COR-L47 (cell line): ENCODE results near the gene C9orf43.

ENCODE experiments used
- DNase-seq: peaks from one replicate; lab custom pipeline; 2025; lab: John Stamatoyannopoulos, UW

Gene C9orf43

GRCh38 chr9:113468716-113469448 is 58.3 kb downstream of the C9orf43 start:
- DNase-seq = no peak

- DNase-seq = no peak
Observed at GRCh38 chr9:113471143-113471542, 60.6 kb downstream of the C9orf43 start.

- DNase-seq = no peak
Observed at GRCh38 chr9:113471566-113471965, 61.0 kb downstream of the C9orf43 start.

- DNase-seq = no peak
Observed at GRCh38 chr9:113472199-113472598, 61.7 kb downstream of the C9orf43 start.

GRCh38 chr9:113474360-113475028 is 63.9 kb downstream of the C9orf43 start:
- DNase-seq = no peak

GRCh38 chr9:113475031-113475430 is 64.5 kb downstream of the C9orf43 start:
- no peak for DNase-seq

GRCh38 chr9:113475992-113476391 is 65.4 kb downstream of the C9orf43 start:
- DNase-seq = no peak

GRCh38 chr9:113476511-113476916 is 66.0 kb downstream of the C9orf43 start:
- DNase-seq = no peak

- DNase-seq = no peak
Observed at GRCh38 chr9:113477058-113477457, 66.5 kb downstream of the C9orf43 start.

- DNase-seq = no peak
Observed at GRCh38 chr9:113477661-113478060, 67.1 kb downstream of the C9orf43 start.

GRCh38 chr9:113479174-113479621 is 68.7 kb downstream of the C9orf43 start:
- no peak for DNase-seq
